GM23248 (cell line): ENCODE measurements around the gene APOA4.

Source experiments
- EZH2 ChIP-seq: fragments of 200-600 bp; sonication (generic); IDR thresholded peaks from 2 replicates; pipeline ENCODE4 v1.6.1; 2018; ENCODE audit warnings: antibody characterized with exemption, mild to moderate bottlenecking; ENCODE audit not compliant: insufficient read depth, poor library complexity, severe bottlenecking
- EZH2phosphoT487 ChIP-seq: fragments of 200-600 bp; sonication (generic); IDR thresholded peaks from 2 replicates; pipeline ENCODE4 v1.6.1; 2018; ENCODE audit warnings: antibody characterized with exemption, moderate library complexity, mild to moderate bottlenecking, low read depth; ENCODE audit not compliant: insufficient read depth

DNA sequence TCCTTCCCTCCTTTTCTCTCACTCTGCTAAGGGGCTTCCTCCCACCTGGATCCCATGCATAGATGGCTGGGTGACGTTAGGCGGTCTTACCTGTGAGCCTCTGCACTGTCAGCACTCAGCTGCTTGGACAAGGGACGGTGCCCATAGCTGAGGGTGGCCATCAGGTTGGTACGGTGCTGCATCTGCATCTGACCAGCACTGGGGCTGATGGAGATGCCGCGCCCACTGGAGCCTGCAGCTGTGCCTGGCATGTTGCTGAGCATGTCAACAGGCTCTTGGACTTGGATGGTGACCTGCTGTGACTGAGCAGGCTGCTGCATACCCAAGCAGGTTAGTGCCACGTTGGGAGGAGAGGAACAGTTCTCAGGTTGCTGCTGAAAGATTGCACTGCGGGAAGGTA, 36.1 kb upstream of the APOA4 start:
- no peak for TF ChIP-seq EZH2phosphoT487
- no peak for TF ChIP-seq EZH2
